Thoracic aorta (tissue), 2 donors: ENCODE data around the gene MAGEC3. TPM values are rescaled to one million over a fixed set of nuclear protein-coding genes. Genes with fewer than 3 reads are reported as not detected.

Source experiments
- ATAC-seq: fragments of 150-250 bp; one replicate; pipeline ENCODE4 v1.8.0; 2017; ENCODE audit warnings: low read depth; ENCODE audit not compliant: insufficient number of reproducible peaks, low FRiP score
- DNase-seq: peaks from one replicate; pipeline ENCODE4 v3.0.0-alpha.2; 2020; ENCODE audit warnings: low spot score
- H3K27ac ChIP-seq, 2 donors: fragments of 200-600 bp; sonication (generic); 1 replicate in 1 of 2; 2 replicates in 1 of 2; pipeline ENCODE4 v1.5.1; 2016; ENCODE audit warnings: mild to moderate bottlenecking in 2 of 2, moderate library complexity in 2 of 2
- H3K27me3 ChIP-seq: fragments of 200-600 bp; sonication (generic); replicated peaks from 2 replicates; pipeline ENCODE4 v1.6.0; 2016; ENCODE audit warnings: mild to moderate bottlenecking; ENCODE audit not compliant: insufficient read depth
- H3K36me3 ChIP-seq: fragments of 200-600 bp; sonication (generic); one replicate; pipeline ENCODE4 v1.5.1; 2016
- H3K4me1 ChIP-seq, 2 donors: fragments of 200-600 bp; sonication (generic); 1 replicate in 1 of 2; 2 replicates in 1 of 2; pipeline versions ENCODE4 v1.5.1 to v1.6.0; 2016; ENCODE audit warnings: low read depth in 2 of 2, mild to moderate bottlenecking in 1 of 2; ENCODE audit not compliant: control insufficient read depth in 1 of 2
- H3K4me3 ChIP-seq: fragments of 200-600 bp; sonication (generic); 2 replicates; pipeline ENCODE4 v1.5.1; 2016; ENCODE audit warnings: mild to moderate bottlenecking
- H3K9me3 ChIP-seq: fragments of 200-600 bp; sonication (generic); 2 replicates; pipeline ENCODE4 v1.5.1; 2016
- CTCF ChIP-seq: fragments of 200-600 bp; sonication (generic); IDR thresholded peaks from one replicate; pipeline ENCODE4 v1.5.1; 2019; ENCODE audit warnings: antibody characterized with exemption
- total RNA-seq, 2 donors: library from RNA; depleted of rRNA; stranded (reverse); fragments of >200 nt; gene quantifications; one replicate each; pipeline versions ENCODE4 v1.1.0 to v1.2.3, GENCODE V29; 2016

Gene MAGEC3
- total RNA-seq, 2 donors from 2014 or later: 1.8 to 9.5 TPM

DNA sequence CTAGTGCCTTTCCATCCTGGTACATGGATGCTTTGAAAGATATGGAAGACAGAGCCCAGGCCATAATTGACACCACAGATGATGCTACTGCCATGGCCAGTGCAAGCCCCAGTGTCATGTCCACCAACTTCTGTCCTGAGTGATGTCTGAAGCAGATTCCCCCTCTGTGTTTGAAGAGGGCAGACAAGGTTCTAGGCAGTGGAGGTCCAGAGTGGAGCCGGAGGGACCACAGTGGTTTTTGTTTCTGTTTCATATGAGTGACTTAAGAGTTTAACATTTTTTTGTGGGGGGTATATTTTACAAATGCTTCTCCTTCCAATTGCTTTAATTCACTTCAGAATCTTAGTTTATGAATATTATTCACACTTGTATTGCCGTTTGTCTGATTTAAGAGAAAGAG is 59.6 kb downstream of the MAGEC3 start:
- Histone ChIP-seq H3K27ac (no peak overlapping the region), H3K27me3 (no peaks in the 10 kb centered on the region), H3K9me3 (no peaks in the 10 kb centered on the region), H3K36me3 (no peaks in the 10 kb centered on the region), H3K4me1 (no peaks in the 10 kb centered on the region), H3K4me3 (no peak overlapping the region)
- DNase-seq: no peak
- no peak for TF ChIP-seq CTCF
- ATAC-seq: no peak

DNA sequence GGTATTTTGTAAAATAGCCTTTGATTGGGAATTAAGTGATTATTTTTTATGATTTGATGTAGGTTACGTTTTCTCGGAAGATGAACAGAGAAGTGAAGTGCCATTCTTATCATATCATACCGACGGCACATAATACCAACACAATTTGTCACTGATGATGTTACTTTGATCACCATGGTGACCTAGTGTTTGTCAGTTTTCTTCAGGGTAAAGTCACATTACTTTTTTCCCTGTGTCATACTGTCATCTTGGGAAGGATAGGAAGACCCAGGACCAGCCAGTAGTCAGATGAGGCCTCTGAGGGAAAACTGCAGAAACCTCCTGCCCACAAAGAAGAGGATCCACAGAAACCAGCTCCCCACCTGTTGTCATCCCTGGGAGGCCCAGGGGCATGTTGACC is 64.2 kb downstream of the MAGEC3 start:
- no peaks in the 10 kb centered on the region for H3K36me3 ChIP-seq
- no peaks in the 10 kb centered on the region for H3K27me3 ChIP-seq
- DNase-seq (no peak), ATAC-seq (no peak)
- no peak overlapping the region for H3K27ac ChIP-seq
- H3K9me3 ChIP-seq: no peaks in the 10 kb centered on the region
- TF ChIP-seq CTCF: no peak
- H3K4me3 ChIP-seq: no peak overlapping the region
- no peaks in the 10 kb centered on the region for H3K4me1 ChIP-seq

DNA sequence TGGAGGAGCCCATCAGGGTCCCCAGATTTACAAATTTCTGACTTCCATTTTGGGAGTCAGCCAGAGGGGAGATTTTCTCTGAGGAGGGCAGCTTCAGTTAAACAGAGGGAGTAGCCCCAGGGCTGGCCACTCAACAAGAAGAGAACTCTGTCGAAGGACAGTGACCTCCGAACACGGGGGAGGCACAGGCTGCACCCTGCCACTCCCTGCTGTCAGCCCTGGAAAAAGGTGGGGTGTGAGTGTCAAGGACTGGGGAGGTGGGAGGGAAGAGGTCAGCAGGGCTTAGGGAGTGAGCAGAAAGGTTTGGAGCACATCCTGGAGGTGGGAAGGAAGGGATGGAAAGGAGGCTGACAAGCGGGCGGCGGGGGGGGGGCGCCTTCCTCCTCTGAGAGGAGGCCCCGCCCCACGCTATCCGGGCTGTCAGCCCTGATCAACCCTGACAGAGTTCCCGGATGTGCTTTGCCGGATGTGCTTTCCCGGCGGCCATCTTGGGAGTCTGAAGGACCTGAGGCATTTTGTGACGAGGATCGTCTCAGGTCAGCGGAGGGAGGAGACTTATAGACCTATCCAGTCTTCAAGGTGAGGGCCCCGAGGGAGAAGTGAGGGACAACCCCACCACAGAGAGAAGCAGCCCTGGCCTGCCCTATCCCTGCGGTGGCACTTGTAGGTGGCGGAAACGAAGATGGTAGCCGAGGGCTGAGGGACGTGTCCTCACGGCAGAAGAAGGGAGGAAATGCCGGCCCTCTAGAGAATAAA is 65.5 kb downstream of the MAGEC3 start, which contains the start of gene MAGEC1:
Gene MAGEC1, plus strand, starts transcription at position 495 of the 756 bp plus-strand sequence. CDS start 1,179 bp downstream, outside the sequence.
- Histone ChIP-seq H3K4me3 (no peak within 1 kb of the TSS), H3K36me3 (no peaks in the 10 kb centered on the region), H3K9me3 (no peaks in the 10 kb centered on the region), H3K4me1 (no peaks in the 10 kb centered on the region), H3K27me3 (no peaks in the 10 kb centered on the region), H3K27ac (no peak within 1 kb of the TSS)
- no peak for DNase-seq
- TF ChIP-seq CTCF: no peak
- no peak for ATAC-seq

- no peak for ATAC-seq
Measured at GRCh38 chrX:141904262-141904661, 66.1 kb downstream of the MAGEC3 start.

GRCh38 chrX:141917801-141918200 is 79.7 kb downstream of the MAGEC3 start:
- Histone ChIP-seq H3K27ac (no peak overlapping the region), H3K9me3 (no peaks in the 10 kb centered on the region), H3K36me3 (no peaks in the 10 kb centered on the region), H3K4me3 (no peak overlapping the region), H3K4me1 (no peaks in the 10 kb centered on the region), H3K27me3 (no peaks in the 10 kb centered on the region)
- TF ChIP-seq CTCF: no peak
- DNase-seq (no peak), ATAC-seq (no peak)

More at GRCh38 chrX:141904262-141904661, 66.1 kb downstream of the MAGEC3 start:
- Histone ChIP-seq H3K27me3 (no peaks in the 10 kb centered on the region), H3K4me1 (no peaks in the 10 kb centered on the region), H3K27ac (no peak overlapping the region), H3K36me3 (no peaks in the 10 kb centered on the region), H3K9me3 (no peaks in the 10 kb centered on the region), H3K4me3 (no peak overlapping the region)
- no peak for DNase-seq
- TF ChIP-seq CTCF: no peak
